ENCODE results near the gene ADAMTS3.

ADAMTS3 gene

DNA sequence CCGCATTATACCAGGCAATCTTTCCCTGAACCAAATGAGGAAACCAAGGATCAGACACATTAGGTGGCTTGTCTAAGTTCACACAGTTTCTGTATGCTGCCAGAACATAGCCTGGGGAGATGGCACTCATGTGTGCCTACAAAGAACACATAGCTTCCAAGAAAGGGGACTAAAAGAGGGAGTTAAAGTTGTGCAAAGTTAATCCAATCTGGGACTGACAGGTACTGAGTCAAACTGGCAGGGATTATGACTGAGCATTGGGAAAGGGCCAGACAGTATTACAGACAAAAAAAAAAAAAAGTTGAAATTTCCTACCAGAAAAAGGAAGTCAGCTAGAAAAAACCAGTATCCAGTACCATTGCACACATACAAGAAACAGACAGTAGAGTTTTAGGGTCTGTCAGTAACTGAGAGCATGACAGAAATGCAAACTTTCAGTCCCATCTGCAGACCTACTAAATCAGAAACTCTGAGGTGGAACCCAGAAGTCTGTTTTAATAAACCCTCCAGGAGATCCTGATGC is 37.2 kb downstream of the ADAMTS3 start:
- no peaks in the 10 kb centered on the region for H3K9me2 ChIP-seq (replicated peaks; ENCODE audit: low read depth, low read length)
- no peaks in the 10 kb centered on the region for H3K9me3 ChIP-seq (ENCODE audit: insufficient read depth, low read depth, low read length)
- H3K4me1 ChIP-seq (ENCODE audit: insufficient read depth, low read length, poor library complexity, severe bottlenecking) = no peaks in the 10 kb centered on the region
- no peak for TF ChIP-seq CTCF (conservative IDR thresholded peaks at IDR 0.05; ENCODE audit: low read length)
- no peak for TF ChIP-seq EZH2phosphoT487 (IDR thresholded peaks at IDR 0.05; ENCODE audit: borderline replicate concordance)
- H4K20me1 ChIP-seq (ENCODE audit: insufficient read depth, low read length, poor library complexity, severe bottlenecking) = no peaks in the 10 kb centered on the region
- no peaks in the 10 kb centered on the region for H3K27me3 ChIP-seq (ENCODE audit: insufficient read depth, low read length, poor library complexity, severe bottlenecking)
- H3K9ac ChIP-seq (ENCODE audit: low read depth, low read length, poor library complexity, severe bottlenecking) = no peak overlapping the region
- no peak overlapping the region for H3K4me2 ChIP-seq (ENCODE audit: low read depth, low read length, poor library complexity, severe bottlenecking)
- no peak overlapping the region for H3K4me3 ChIP-seq (ENCODE audit: low read length, poor library complexity, severe bottlenecking)
- no peak overlapping the region for H2AFZ ChIP-seq (ENCODE audit: low read length)
- no peaks in the 10 kb centered on the region for H3K36me3 ChIP-seq (ENCODE audit: insufficient read depth, low read length)
- no peaks in the 10 kb centered on the region for H3K79me2 ChIP-seq (ENCODE audit: insufficient read depth, low read length)
- H3F3A ChIP-seq (ENCODE audit: low read depth) = no peaks in the 10 kb centered on the region

GRCh38 chr4:72531322-72531721 is 37.7 kb downstream of the ADAMTS3 start:
- Histone ChIP-seq H3K9me2 (replicated peaks; ENCODE audit: low read depth, low read length) (no peaks in the 10 kb centered on the region), H3K4me1 (ENCODE audit: insufficient read depth, low read length, poor library complexity, severe bottlenecking) (no peaks in the 10 kb centered on the region), H2AFZ (ENCODE audit: low read length) (no peak overlapping the region), H3K4me3 (ENCODE audit: low read length, poor library complexity, severe bottlenecking) (no peak overlapping the region), H3K27me3 (ENCODE audit: insufficient read depth, low read length, poor library complexity, severe bottlenecking) (no peaks in the 10 kb centered on the region), H3K36me3 (ENCODE audit: insufficient read depth, low read length) (no peaks in the 10 kb centered on the region), H3K9ac (ENCODE audit: low read depth, low read length, poor library complexity, severe bottlenecking) (no peak overlapping the region), H4K20me1 (ENCODE audit: insufficient read depth, low read length, poor library complexity, severe bottlenecking) (no peaks in the 10 kb centered on the region), H3K9me3 (ENCODE audit: insufficient read depth, low read depth, low read length) (no peaks in the 10 kb centered on the region), H3F3A (ENCODE audit: low read depth) (no peaks in the 10 kb centered on the region), H3K4me2 (ENCODE audit: low read depth, low read length, poor library complexity, severe bottlenecking) (no peak overlapping the region), H3K79me2 (ENCODE audit: insufficient read depth, low read length) (no peaks in the 10 kb centered on the region)
- TF ChIP-seq EZH2phosphoT487 (IDR thresholded peaks at IDR 0.05; ENCODE audit: borderline replicate concordance) = no peak
- no peak for TF ChIP-seq CTCF (conservative IDR thresholded peaks at IDR 0.05; ENCODE audit: low read length)

GRCh38 chr4:72529148-72529822 is 39.7 kb downstream of the ADAMTS3 start:
- no peaks in the 10 kb centered on the region for H3K9me2 ChIP-seq (replicated peaks; ENCODE audit: low read depth, low read length)
- H3K79me2 ChIP-seq (ENCODE audit: insufficient read depth, low read length) = no peaks in the 10 kb centered on the region
- no peaks in the 10 kb centered on the region for H3K4me1 ChIP-seq (ENCODE audit: insufficient read depth, low read length, poor library complexity, severe bottlenecking)
- no peak for TF ChIP-seq EZH2phosphoT487 (IDR thresholded peaks at IDR 0.05; ENCODE audit: borderline replicate concordance)
- no peak for TF ChIP-seq CTCF (conservative IDR thresholded peaks at IDR 0.05; ENCODE audit: low read length)
- no peaks in the 10 kb centered on the region for H3K27me3 ChIP-seq (ENCODE audit: insufficient read depth, low read length, poor library complexity, severe bottlenecking)
- H3K36me3 ChIP-seq (ENCODE audit: insufficient read depth, low read length) = no peaks in the 10 kb centered on the region
- H3K9me3 ChIP-seq (ENCODE audit: insufficient read depth, low read depth, low read length) = no peaks in the 10 kb centered on the region
- no peak overlapping the region for H3K4me3 ChIP-seq (ENCODE audit: low read length, poor library complexity, severe bottlenecking)
- H4K20me1 ChIP-seq (ENCODE audit: insufficient read depth, low read length, poor library complexity, severe bottlenecking) = no peaks in the 10 kb centered on the region
- no peak overlapping the region for H2AFZ ChIP-seq (ENCODE audit: low read length)
- H3K4me2 ChIP-seq (ENCODE audit: low read depth, low read length, poor library complexity, severe bottlenecking) = no peak overlapping the region
- no peak overlapping the region for H3K9ac ChIP-seq (ENCODE audit: low read depth, low read length, poor library complexity, severe bottlenecking)
- no peaks in the 10 kb centered on the region for H3F3A ChIP-seq (ENCODE audit: low read depth)
